Cardiac muscle cell (in vitro differentiated cells and primary cell): ENCODE data around the gene ARHGAP31. TPM values are rescaled to one million over a fixed set of nuclear protein-coding genes. Genes with fewer than 3 reads are reported as not detected.
"Not testable (repeated sequence)": the region's sequence is repeated elsewhere in the genome, so short reads cannot be mapped to it uniquely, and the experiment has no call there.

ENCODE experiments used
- DNase-seq, 2 donors: peaks; one replicate each; pipeline versions ENCODE4 v3.0.0 to v3.0.0-alpha.2; 2010 to 2017; ENCODE audit warnings: low read depth in 1 of 2, low spot score in 1 of 2
- H3K27ac ChIP-seq: fragments of 200-600 bp; sonication (generic); 2 replicates; pipeline ENCODE4 v1.5.1; 2016
- H3K27me3 ChIP-seq: fragments of 200-600 bp; sonication (generic); 2 replicates; pipeline ENCODE4 v1.6.0; 2016; ENCODE audit warnings: control low read depth
- H3K36me3 ChIP-seq: fragments of 200-600 bp; sonication (generic); 2 replicates; pipeline ENCODE4 v1.5.1; 2016; ENCODE audit warnings: control low read depth
- H3K4me1 ChIP-seq: fragments of 200-600 bp; sonication (generic); 2 replicates; pipeline ENCODE4 v1.8.1; 2017; ENCODE audit warnings: low read depth, mild to moderate bottlenecking, mixed run types
- H3K4me3 ChIP-seq: fragments of 200-600 bp; sonication (generic); 2 replicates; pipeline ENCODE4 v1.5.1; 2016; ENCODE audit warnings: mild to moderate bottlenecking
- H3K9me3 ChIP-seq: fragments of 200-600 bp; sonication (generic); 2 replicates; pipeline ENCODE4 v1.5.1; 2017; ENCODE audit warnings: low read depth, mild to moderate bottlenecking, control low read depth
- CTCF ChIP-seq: IDR thresholded peaks from 2 replicates; pipeline ENCODE4 v1.5.1; 2012; ENCODE audit warnings: low read depth, mild to moderate bottlenecking, low read length
- polyA plus RNA-seq: library from polyadenylated mRNA; unstranded; fragments of >200 nt; fragmentation: Nextera tagmentation; extraction: Ambion mirVana; gene quantifications from 2 replicates; pipeline ENCODE4 v1.2.1, GENCODE V29; 2016
- total RNA-seq: library from RNA; depleted of rRNA; stranded (reverse); fragments of >200 nt; gene quantifications from 2 replicates; pipeline ENCODE4 v1.2.3, GENCODE V29; 2016

ARHGAP31 gene
- total and polyA plus RNA-seq, 2 experiments from 2014 or later, result 23.9 to 60.6 TPM

- H3K4me1 ChIP-seq, result peaks cover 13% of the 10 kb centered on the region
- no peak overlapping the region for H3K27ac ChIP-seq
- no peaks in the 10 kb centered on the region for H3K9me3 ChIP-seq
- no peak for TF ChIP-seq CTCF
- DNase-seq, result peak in 1 of 2 donors; percentile 50
- no peaks in the 10 kb centered on the region for H3K27me3 ChIP-seq
- H3K4me3 ChIP-seq, result no peak overlapping the region
- peaks cover 10% of the 10 kb centered on the region for H3K36me3 ChIP-seq
Measured at GRCh38 chr3:119304201-119304713, 10.1 kb downstream of the ARHGAP31 start.

GRCh38 chr3:119305286-119305685 lies 11.1 kb downstream of the ARHGAP31 start:
- no peaks in the 10 kb centered on the region for H3K27me3 ChIP-seq
- H3K36me3 ChIP-seq, result peaks cover 5% of the 10 kb centered on the region
- no peaks in the 10 kb centered on the region for H3K9me3 ChIP-seq
- H3K4me1 ChIP-seq, result peaks cover 14% of the 10 kb centered on the region
- peak in 1 of 2 donors; percentile 52 for DNase-seq
- no peak overlapping the region for H3K4me3 ChIP-seq
- H3K27ac ChIP-seq, result no peak overlapping the region
- TF ChIP-seq CTCF, result no peak

- H3K4me3 ChIP-seq, DNase-seq, H3K27me3 ChIP-seq, H3K27ac ChIP-seq, H3K36me3 ChIP-seq, H3K9me3 ChIP-seq: not testable (repeated sequence)
- peaks cover 22% of the 10 kb centered on the region for H3K4me1 ChIP-seq
Measured at GRCh38 chr3:119306378-119306777, 12.2 kb downstream of the ARHGAP31 start.

GRCh38 chr3:119308355-119308754 lies 14.2 kb downstream of the ARHGAP31 start:
- no peak for DNase-seq
- no peak overlapping the region for H3K4me3 ChIP-seq

GRCh38 chr3:119309591-119309990 lies 15.4 kb downstream of the ARHGAP31 start:
- Histone ChIP-seq H3K4me1 (peaks cover 31% of the 10 kb centered on the region), H3K4me3 (no peak overlapping the region), H3K27me3 (no peaks in the 10 kb centered on the region), H3K9me3 (no peaks in the 10 kb centered on the region), H3K27ac (no peak overlapping the region), H3K36me3 (peaks cover 10% of the 10 kb centered on the region)
- no peak for TF ChIP-seq CTCF
- DNase-seq, result no peak

More at GRCh38 chr3:119308355-119308754, 14.2 kb downstream of the ARHGAP31 start:
- Histone ChIP-seq H3K27ac (no peak overlapping the region), H3K36me3 (peaks cover 10% of the 10 kb centered on the region), H3K4me1 (peaks cover 31% of the 10 kb centered on the region), H3K9me3 (no peaks in the 10 kb centered on the region), H3K27me3 (no peaks in the 10 kb centered on the region)
- no peak for TF ChIP-seq CTCF

GRCh38 chr3:119310071-119310470 lies 15.9 kb downstream of the ARHGAP31 start:
- no peaks in the 10 kb centered on the region for H3K9me3 ChIP-seq
- peaks cover 10% of the 10 kb centered on the region for H3K36me3 ChIP-seq
- no peak for TF ChIP-seq CTCF
- peaks cover 36% of the 10 kb centered on the region for H3K4me1 ChIP-seq
- H3K27me3 ChIP-seq, result no peaks in the 10 kb centered on the region
- peak in 1 of 2 donors; percentile 97 for DNase-seq
- no peak overlapping the region for H3K4me3 ChIP-seq
- no peak overlapping the region for H3K27ac ChIP-seq
